Esophagus mucosa (tissue), 1 donor: ENCODE results near the gene UBE2J2. TPM values are rescaled to one million over a fixed set of nuclear protein-coding genes. Genes with fewer than 3 reads are reported as not detected.
A peak's percentile ranks its signal among the peaks of the same experiment; 100 is the strongest.

Experiments used
- ATAC-seq: fragments of 200-7000 bp; cut with Tn5 transposase; one replicate; pipeline ENCODE4 v1.9.1; 2020
- total RNA-seq: library from RNA; stranded (reverse); gene quantifications from one replicate; pipeline ENCODE4 v1.2.4, GENCODE V29; 2023
- donor health status: DM: yes; HTN: yes; CAD: no.

UBE2J2 gene
- total RNA-seq, 1 donor from 2014 or later: 45.0 TPM

- ATAC-seq: no peak
Measured at GRCh38 chr1:1210726-1211540, 62.7 kb downstream of the UBE2J2 start.

DNA sequence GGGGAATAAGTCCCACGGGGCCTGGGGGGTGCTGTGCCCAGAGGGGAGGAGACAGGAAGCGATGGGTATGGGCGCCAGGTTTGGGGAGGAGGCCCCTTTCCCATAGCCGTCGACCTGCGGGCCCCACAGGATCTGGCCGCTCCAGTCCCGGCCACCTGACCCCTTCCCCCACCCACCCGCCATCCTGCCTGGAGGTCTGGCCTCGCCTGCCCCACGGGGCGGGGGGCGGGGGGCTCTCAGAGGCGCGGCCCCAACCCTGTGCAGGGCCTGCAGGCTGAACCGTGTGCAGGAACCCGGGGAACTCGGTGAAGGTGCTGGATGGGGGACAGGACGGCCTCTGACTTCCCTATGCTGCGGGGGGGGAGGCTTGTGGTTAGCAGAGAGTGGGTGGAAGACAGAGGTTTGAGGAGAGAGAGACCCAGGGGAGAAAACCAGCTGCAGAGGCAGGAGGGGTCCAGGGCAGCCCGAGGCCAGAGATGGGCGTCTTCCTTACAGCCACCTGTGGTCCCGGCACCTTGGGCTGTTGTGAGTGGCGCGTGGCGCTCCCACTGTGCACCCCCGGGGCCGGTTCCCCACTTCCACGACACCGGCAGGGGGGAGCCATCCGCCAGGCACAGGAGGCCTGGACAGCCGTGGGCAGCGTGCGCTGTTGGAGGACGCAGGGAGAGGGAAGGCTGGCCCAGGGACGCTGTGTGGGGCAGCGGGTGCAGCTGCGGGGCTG, 64.8 kb downstream of the UBE2J2 start:
- ATAC-seq: no peak

DNA sequence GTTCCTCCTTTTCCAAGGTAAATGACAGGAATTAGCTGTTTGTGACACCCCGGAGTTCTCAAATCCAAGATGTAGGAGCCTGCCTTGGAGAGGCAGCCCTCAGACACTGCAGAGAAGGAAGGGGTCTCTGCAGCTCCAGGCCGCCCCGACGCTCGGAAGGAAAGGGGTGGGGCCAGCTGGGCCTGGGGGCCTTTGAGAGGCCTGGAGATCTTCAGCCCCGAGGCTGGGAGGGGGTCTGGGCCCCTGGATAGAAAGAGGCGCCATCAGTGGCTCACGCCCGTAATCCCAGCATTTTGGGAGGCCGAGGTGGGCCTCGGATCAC, 66.1 kb downstream of the UBE2J2 start:
- ATAC-seq: no peak

DNA sequence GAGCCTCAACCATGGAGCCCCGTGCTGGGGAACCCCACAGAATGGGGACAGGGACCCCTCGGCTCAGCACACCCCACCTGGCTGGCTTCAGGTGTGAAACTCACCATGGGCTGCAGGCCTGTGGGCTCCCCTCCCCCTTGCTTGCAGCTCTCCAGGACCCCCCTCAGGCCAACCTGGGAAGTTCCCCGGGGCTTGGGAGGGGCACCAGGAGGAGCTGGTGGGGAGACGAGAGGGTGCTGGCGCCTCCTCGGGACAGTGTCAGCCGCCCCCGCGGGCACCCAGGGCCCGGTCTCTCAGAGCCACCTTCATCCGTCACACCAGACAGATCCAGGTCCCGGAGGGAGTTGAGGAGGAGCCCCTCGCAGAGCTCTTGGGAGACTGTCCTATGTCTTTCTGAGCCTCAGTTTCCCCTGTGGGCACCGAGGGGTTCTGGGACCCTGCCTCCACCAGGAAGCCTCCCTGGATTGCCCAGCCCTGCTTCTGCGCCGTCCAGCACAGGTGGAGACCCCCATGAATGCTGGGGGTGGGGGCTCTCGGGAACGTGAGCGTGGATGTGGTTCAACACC, 66.6 kb downstream of the UBE2J2 start:
- ATAC-seq: no peak

DNA sequence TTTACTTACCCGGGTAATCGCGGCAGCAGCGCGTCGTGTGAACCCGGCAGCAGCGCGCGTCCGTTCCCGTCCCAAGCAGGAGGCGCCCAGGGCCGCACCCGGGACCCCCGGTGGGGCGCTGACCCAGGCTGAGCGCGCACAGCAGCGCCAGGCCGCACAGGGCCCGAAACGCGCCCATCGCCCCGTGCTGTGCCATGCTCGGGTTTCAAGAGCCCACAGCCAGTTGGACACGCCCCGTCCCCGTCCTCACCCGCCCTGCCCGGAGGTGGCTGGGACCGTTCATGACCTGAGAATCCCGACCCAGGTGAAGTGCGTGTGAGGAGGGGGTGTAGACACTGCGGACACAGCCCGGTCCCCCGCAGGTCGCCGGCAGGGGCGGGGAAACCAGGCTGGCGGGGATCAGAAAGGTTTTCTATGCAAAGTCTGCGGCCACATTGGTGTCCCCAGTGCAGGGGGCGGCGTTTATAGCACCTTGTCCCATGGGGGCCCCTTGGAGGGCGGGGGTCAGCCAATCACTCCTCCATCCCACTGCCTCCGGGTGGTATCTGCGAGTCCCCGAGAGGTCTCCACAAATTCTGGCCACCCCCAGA, 67.2 kb downstream of the UBE2J2 start, which contains the start of gene TNFRSF18:
TSS of gene TNFRSF18 (minus strand) at position 217 of the 590 bp plus-strand sequence. CDS start at position 196, 21 bp downstream.
- peak; percentile 32 for ATAC-seq

GRCh38 chr1:1205769-1206375, 67.8 kb downstream of the UBE2J2 start:
- ATAC-seq: no peak

DNA sequence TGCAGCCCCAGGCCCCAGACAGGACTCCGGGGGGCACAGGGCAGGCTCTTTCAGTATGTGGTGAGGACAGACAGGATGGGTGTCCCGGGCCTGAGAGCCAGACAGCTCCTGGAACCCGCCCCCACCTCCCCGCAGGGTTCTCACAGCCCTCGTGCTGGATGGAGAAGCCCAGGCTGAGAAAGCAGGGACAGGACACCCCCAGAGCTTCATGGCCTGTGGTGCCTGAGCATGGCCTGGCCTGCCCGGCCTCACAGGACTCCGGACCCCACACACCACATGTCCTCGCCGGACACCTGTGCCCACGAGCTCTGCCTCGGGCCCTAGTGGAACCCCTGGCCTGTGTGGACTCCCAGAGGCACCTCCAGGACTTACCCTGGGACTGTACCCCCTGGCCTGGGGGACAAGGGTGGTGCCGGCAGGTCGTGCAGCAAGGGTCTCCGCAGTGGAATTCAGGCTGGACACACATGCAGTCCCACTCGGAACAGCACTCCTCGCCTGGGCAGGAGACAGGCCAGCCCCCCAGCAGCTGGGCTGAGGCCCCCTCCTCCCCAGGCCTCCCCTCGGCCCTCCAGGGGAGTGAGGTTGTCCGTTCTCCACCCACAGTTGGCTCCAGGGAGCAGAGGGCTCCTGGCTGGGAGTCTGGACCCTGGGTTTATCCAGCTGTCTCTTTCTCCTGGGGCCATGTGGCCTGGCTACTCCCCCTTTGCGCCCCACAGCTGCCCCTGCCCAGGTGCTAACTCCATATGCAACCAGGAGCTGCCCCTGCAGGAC, 68.5 kb downstream of the UBE2J2 start:
- no peak for ATAC-seq

- no peak for ATAC-seq
Measured at GRCh38 chr1:1204425-1204920, 69.2 kb downstream of the UBE2J2 start.

Other genes with a start within 250 kb of the UBE2J2 start
- gene RNF223, start 199.5 kb downstream of the UBE2J2 start, total RNA-seq: 22.3 TPM
- gene C1orf159, start 157.8 kb downstream of the UBE2J2 start, total RNA-seq: 9.4 TPM
- 1.0 TPM for gene TTLL10, start 100.0 kb downstream of the UBE2J2 start, total RNA-seq
- gene TNFRSF18, start 67.3 kb downstream of the UBE2J2 start, total RNA-seq: 16.3 TPM
- gene TNFRSF4, start 59.7 kb downstream of the UBE2J2 start, total RNA-seq: 0.36 TPM
- 69.9 TPM for gene SDF4, start 41.9 kb downstream of the UBE2J2 start, total RNA-seq
- gene B3GALT6, start 41.6 kb downstream of the UBE2J2 start, total RNA-seq: 8.4 TPM
- gene C1QTNF12, start 27.1 kb downstream of the UBE2J2 start, total RNA-seq: 3.9 TPM
- gene SCNN1D, start 6.6 kb upstream of the UBE2J2 start, total RNA-seq: 2.8 TPM
- 35.3 TPM for gene ACAP3, start 34.1 kb upstream of the UBE2J2 start, total RNA-seq
- 23.0 TPM for gene PUSL1, start 34.7 kb upstream of the UBE2J2 start, total RNA-seq
- gene INTS11, start 50.8 kb upstream of the UBE2J2 start, total RNA-seq: 54.0 TPM
- gene CPTP, start 50.9 kb upstream of the UBE2J2 start, total RNA-seq: 25.1 TPM
- gene TAS1R3, start 57.4 kb upstream of the UBE2J2 start, total RNA-seq: 0.56 TPM
- gene DVL1, start 75.6 kb upstream of the UBE2J2 start, total RNA-seq: 48.5 TPM
- 2.0 TPM for gene MXRA8, start 84.7 kb upstream of the UBE2J2 start, total RNA-seq
- gene AURKAIP1, start 101.4 kb upstream of the UBE2J2 start, total RNA-seq: 117 TPM
- 58.3 TPM for gene CCNL2, start 125.5 kb upstream of the UBE2J2 start, total RNA-seq
- gene MRPL20, start 133.4 kb upstream of the UBE2J2 start, total RNA-seq: 89.2 TPM
- gene ANKRD65, start 147.4 kb upstream of the UBE2J2 start, total RNA-seq: 11.9 TPM
- 29.4 TPM for gene VWA1, start 161.8 kb upstream of the UBE2J2 start, total RNA-seq
- 2.1 TPM for gene ATAD3C, start 175.8 kb upstream of the UBE2J2 start, total RNA-seq
- 13.7 TPM for gene ATAD3B, start 197.9 kb upstream of the UBE2J2 start, total RNA-seq
- gene ATAD3A, start 238.3 kb upstream of the UBE2J2 start, total RNA-seq: 23.2 TPM